ENCODE measurements around the gene ASAP2. TPM values are rescaled to one million over a fixed set of nuclear protein-coding genes. Genes with fewer than 3 reads are reported as not detected.
A peak's percentile ranks its signal among the peaks of the same experiment; 100 is the strongest.

Gene ASAP2
- total RNA-seq, 2 donors from 2014 or later = not detected

- no peaks in the 10 kb centered on the region for H3K9me3 Mint-ChIP-seq
- no peaks in the 10 kb centered on the region for H3K4me1 Mint-ChIP-seq (ENCODE audit: low read depth in 2 of 2)
- DNase-seq (ENCODE audit: low spot score) = no peak
- H3K36me3 Mint-ChIP-seq = no peaks in the 10 kb centered on the region
- no peak overlapping the region for H3K4me3 Mint-ChIP-seq
- H3K27ac Mint-ChIP-seq = no peak overlapping the region
- no peak for ATAC-seq
- peaks cover 19 to 26% of the 10 kb centered on the region in 2 donors for H3K27me3 Mint-ChIP-seq
Measured at GRCh38 chr2:9236867-9237266, 30.3 kb downstream of the ASAP2 start.

- no peaks in the 10 kb centered on the region for H3K36me3 Mint-ChIP-seq
- H3K27ac Mint-ChIP-seq = no peak overlapping the region
- DNase-seq (ENCODE audit: low spot score) = no peak
- no peaks in the 10 kb centered on the region for H3K9me3 Mint-ChIP-seq
- ATAC-seq = peak in 1 of 2 donors; percentile 16
- H3K27me3 Mint-ChIP-seq = peaks cover 11 to 17% of the 10 kb centered on the region in 2 donors
- H3K4me1 Mint-ChIP-seq (ENCODE audit: low read depth in 2 of 2) = no peaks in the 10 kb centered on the region
- no peak overlapping the region for H3K4me3 Mint-ChIP-seq
Measured at GRCh38 chr2:9237831-9238230, 31.2 kb downstream of the ASAP2 start.

- peaks cover 8 to 13% of the 10 kb centered on the region in 2 donors for H3K27me3 Mint-ChIP-seq
- no peaks in the 10 kb centered on the region for H3K36me3 Mint-ChIP-seq
- H3K9me3 Mint-ChIP-seq = no peaks in the 10 kb centered on the region
- H3K4me1 Mint-ChIP-seq (ENCODE audit: low read depth in 2 of 2) = no peaks in the 10 kb centered on the region
- ATAC-seq (no peak), DNase-seq (ENCODE audit: low spot score) (no peak)
- no peak overlapping the region for H3K27ac Mint-ChIP-seq
- H3K4me3 Mint-ChIP-seq = no peak overlapping the region
Measured at GRCh38 chr2:9238591-9239326, 32.1 kb downstream of the ASAP2 start.

DNA sequence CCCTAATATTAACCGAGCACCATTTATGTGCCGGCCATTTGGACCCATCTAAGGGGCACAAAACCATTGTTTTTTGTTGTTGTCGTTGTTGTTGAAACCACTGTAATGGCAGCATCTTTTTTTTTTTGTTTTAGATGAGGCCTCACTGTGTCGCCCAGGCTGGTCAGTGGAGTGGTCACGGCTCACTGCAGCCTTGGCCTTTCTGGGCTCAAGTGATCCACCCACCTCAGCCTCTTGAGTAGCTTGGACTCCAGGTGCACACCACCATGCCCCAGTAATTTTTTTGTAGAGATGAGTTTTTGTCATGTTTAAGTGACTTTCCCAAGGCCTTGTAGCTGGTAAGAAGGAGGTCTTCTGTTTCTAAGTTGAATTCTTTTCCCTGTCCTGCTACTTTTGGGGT is 33.0 kb downstream of the ASAP2 start:
- Mint-ChIP-seq H3K27me3 (peaks cover 8 to 13% of the 10 kb centered on the region in 2 donors), H3K9me3 (no peaks in the 10 kb centered on the region), H3K36me3 (no peaks in the 10 kb centered on the region), H3K4me1 (ENCODE audit: low read depth in 2 of 2) (no peaks in the 10 kb centered on the region), H3K27ac (no peak overlapping the region), H3K4me3 (no peak overlapping the region)
- DNase-seq (ENCODE audit: low spot score) (no peak), ATAC-seq (no peak)

DNA sequence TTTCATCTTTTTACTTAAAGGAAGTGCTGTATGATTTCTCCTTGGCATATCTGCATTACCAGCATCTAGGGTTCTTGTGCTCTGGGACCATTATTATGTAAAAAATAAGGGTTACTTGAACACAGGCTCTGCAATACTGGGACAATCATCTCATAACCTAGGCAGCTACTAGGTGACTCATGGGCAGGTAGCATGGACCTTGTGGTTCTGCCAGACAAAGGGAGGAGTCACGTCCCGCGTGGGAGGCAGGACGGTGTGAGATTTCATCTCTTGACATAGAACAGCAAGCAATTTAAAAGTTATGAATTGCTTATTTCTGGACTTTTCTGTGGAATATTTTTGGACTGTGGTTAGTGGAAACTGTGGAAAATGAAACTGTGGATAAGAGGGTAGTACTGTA is 34.1 kb downstream of the ASAP2 start:
- H3K9me3 Mint-ChIP-seq = no peaks in the 10 kb centered on the region
- peaks cover 8 to 13% of the 10 kb centered on the region in 2 donors for H3K27me3 Mint-ChIP-seq
- no peaks in the 10 kb centered on the region for H3K4me1 Mint-ChIP-seq (ENCODE audit: low read depth in 2 of 2)
- no peak for ATAC-seq
- no peaks in the 10 kb centered on the region for H3K36me3 Mint-ChIP-seq
- DNase-seq (ENCODE audit: low spot score) = no peak
- H3K4me3 Mint-ChIP-seq = no peak overlapping the region
- H3K27ac Mint-ChIP-seq = no peak overlapping the region

GRCh38 chr2:9241233-9241632 is 34.6 kb downstream of the ASAP2 start:
- no peak overlapping the region for H3K4me3 Mint-ChIP-seq
- H3K9me3 Mint-ChIP-seq = no peaks in the 10 kb centered on the region
- DNase-seq (ENCODE audit: low spot score) = no peak
- no peaks in the 10 kb centered on the region for H3K4me1 Mint-ChIP-seq (ENCODE audit: low read depth in 2 of 2)
- no peak for ATAC-seq
- no peaks in the 10 kb centered on the region for H3K36me3 Mint-ChIP-seq
- H3K27ac Mint-ChIP-seq = no peak overlapping the region
- H3K27me3 Mint-ChIP-seq = peaks cover 8 to 13% of the 10 kb centered on the region in 2 donors

DNA sequence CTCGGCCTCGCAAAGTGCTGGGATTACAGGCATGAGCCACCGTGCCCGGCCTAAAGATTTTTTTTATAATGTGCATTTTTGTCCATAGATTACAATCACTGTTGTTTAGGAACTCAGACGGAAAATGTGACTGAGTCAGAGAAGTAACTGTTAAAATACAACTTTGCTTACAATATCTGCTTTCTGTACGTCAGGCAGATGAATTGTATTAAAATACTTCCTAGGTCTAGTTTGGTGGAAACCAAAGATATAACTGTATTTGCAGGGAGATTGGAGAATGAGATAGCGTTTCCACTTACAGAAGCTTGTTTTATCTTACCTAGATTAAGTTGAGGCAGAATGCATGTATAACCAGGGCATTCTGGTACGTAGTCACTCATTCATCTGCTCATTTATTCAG is 36.7 kb downstream of the ASAP2 start:
- DNase-seq (ENCODE audit: low spot score) = no peak
- Mint-ChIP-seq H3K27me3 (peaks cover 11 to 13% of the 10 kb centered on the region in 2 donors), H3K36me3 (no peaks in the 10 kb centered on the region), H3K27ac (no peak overlapping the region), H3K4me3 (no peak overlapping the region), H3K4me1 (ENCODE audit: low read depth in 2 of 2) (no peaks in the 10 kb centered on the region), H3K9me3 (no peaks in the 10 kb centered on the region)
- ATAC-seq = no peak

DNA sequence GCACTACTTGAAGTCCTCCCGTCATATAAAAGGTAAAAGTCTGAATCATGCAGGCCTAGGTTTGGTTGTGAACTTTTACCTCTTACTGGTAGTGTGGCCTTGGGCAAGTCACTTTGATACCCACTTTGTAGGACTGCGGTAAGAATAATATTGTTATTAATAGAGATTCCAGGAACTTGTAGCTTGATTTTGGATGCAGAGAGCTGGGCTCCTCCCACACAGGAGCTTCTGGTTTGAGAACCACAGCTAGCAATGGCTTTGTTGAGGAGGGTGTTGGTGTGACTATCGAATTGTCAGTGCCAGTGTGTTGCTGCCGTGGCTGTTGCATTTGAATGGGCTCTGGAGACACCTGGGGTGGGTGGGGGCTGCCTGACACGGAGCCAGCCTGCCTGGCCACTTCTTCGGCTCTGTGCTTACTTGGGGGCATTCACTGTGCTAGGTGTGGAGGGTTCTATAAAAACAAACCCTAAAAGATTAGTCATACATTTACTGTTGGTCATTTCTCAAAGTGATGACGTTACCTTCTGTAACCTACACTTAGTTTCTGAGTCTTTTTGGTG is 38.5 kb downstream of the ASAP2 start:
- Mint-ChIP-seq H3K36me3 (no peaks in the 10 kb centered on the region), H3K27ac (no peak overlapping the region), H3K9me3 (no peaks in the 10 kb centered on the region), H3K4me1 (ENCODE audit: low read depth in 2 of 2) (no peaks in the 10 kb centered on the region), H3K27me3 (peaks cover 7 to 13% of the 10 kb centered on the region in 2 donors), H3K4me3 (peak overlapping the region; percentile 23)
- ATAC-seq (peak; percentile 38 to 68), DNase-seq (ENCODE audit: low spot score) (no peak)

- H3K4me3 Mint-ChIP-seq = no peak overlapping the region
Measured at GRCh38 chr2:9247177-9247576, 40.6 kb downstream of the ASAP2 start.

DNA sequence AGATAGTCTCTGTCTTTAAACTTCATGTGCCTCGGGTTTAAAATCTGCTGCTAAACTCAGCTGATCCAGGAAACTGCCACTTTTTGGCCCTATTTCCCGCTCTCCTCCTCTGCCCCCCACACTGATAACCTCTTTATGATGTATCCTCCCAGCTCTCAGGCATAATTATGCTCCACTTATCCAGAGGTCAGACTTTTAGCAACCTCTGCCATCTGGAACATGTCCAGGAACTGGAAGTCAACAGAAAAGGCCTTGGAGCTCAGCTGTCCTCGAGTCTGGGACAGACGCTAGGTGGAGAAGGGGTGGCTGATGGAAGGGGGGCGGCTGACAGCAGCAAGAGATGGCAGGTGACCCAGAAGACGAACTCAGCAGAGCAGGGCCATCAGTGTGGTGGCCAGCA is 41.2 kb downstream of the ASAP2 start:
- ATAC-seq (no peak), DNase-seq (ENCODE audit: low spot score) (no peak)
- no peak overlapping the region for H3K27ac Mint-ChIP-seq
- no peaks in the 10 kb centered on the region for H3K4me1 Mint-ChIP-seq (ENCODE audit: low read depth in 2 of 2)
- H3K27me3 Mint-ChIP-seq = peaks cover 9 to 18% of the 10 kb centered on the region in 2 donors
- H3K4me3 Mint-ChIP-seq = no peak overlapping the region
- H3K9me3 Mint-ChIP-seq = no peaks in the 10 kb centered on the region
- H3K36me3 Mint-ChIP-seq = no peaks in the 10 kb centered on the region

More at GRCh38 chr2:9247177-9247576, 40.6 kb downstream of the ASAP2 start:
- H3K9me3 Mint-ChIP-seq = no peaks in the 10 kb centered on the region
- no peaks in the 10 kb centered on the region for H3K4me1 Mint-ChIP-seq (ENCODE audit: low read depth in 2 of 2)
- ATAC-seq (no peak), DNase-seq (ENCODE audit: low spot score) (no peak)
- H3K36me3 Mint-ChIP-seq = no peaks in the 10 kb centered on the region
- H3K27ac Mint-ChIP-seq = no peak overlapping the region
- H3K27me3 Mint-ChIP-seq = peaks cover 9 to 18% of the 10 kb centered on the region in 2 donors

GRCh38 chr2:9248363-9248762 is 41.8 kb downstream of the ASAP2 start:
- no peaks in the 10 kb centered on the region for H3K9me3 Mint-ChIP-seq
- no peaks in the 10 kb centered on the region for H3K36me3 Mint-ChIP-seq

GRCh38 chr2:9249020-9249800 is 42.6 kb downstream of the ASAP2 start:
- H3K9me3 Mint-ChIP-seq = no peaks in the 10 kb centered on the region
- H3K27me3 Mint-ChIP-seq = peaks cover 9 to 18% of the 10 kb centered on the region in 2 donors
- ATAC-seq (peak in 1 of 2 donors; percentile 56), DNase-seq (ENCODE audit: low spot score) (no peak)
- H3K4me3 Mint-ChIP-seq = no peak overlapping the region
- no peaks in the 10 kb centered on the region for H3K4me1 Mint-ChIP-seq (ENCODE audit: low read depth in 2 of 2)
- no peaks in the 10 kb centered on the region for H3K36me3 Mint-ChIP-seq
- H3K27ac Mint-ChIP-seq = no peak overlapping the region

More at GRCh38 chr2:9248363-9248762, 41.8 kb downstream of the ASAP2 start:
- no peak overlapping the region for H3K27ac Mint-ChIP-seq
- H3K27me3 Mint-ChIP-seq = peaks cover 9 to 18% of the 10 kb centered on the region in 2 donors
- H3K4me1 Mint-ChIP-seq (ENCODE audit: low read depth in 2 of 2) = no peaks in the 10 kb centered on the region
- ATAC-seq (no peak), DNase-seq (ENCODE audit: low spot score) (no peak)
- H3K4me3 Mint-ChIP-seq = no peak overlapping the region

GRCh38 chr2:9250091-9250490 is 43.5 kb downstream of the ASAP2 start:
- no peaks in the 10 kb centered on the region for H3K9me3 Mint-ChIP-seq
- peaks cover 9 to 18% of the 10 kb centered on the region in 2 donors for H3K27me3 Mint-ChIP-seq

More at GRCh38 chr2:9250091-9250490, 43.5 kb downstream of the ASAP2 start:
- no peaks in the 10 kb centered on the region for H3K36me3 Mint-ChIP-seq
- H3K27ac Mint-ChIP-seq = no peak overlapping the region
- no peak for DNase-seq (ENCODE audit: low spot score)
- no peak overlapping the region for H3K4me3 Mint-ChIP-seq
- H3K4me1 Mint-ChIP-seq (ENCODE audit: low read depth in 2 of 2) = no peaks in the 10 kb centered on the region
- ATAC-seq = no peak

All from natural killer cell treated with Interleukin-12 subunit alpha and Interleukin-12 subunit beta and Interleukin-15 and Interleukin-18, amount 100 ng/mL, for 72 hours (primary cell).